Subcutaneous adipose tissue (tissue), 4 donors: ENCODE measurements around the gene GGACT. TPM values are rescaled to one million over a fixed set of nuclear protein-coding genes. Genes with fewer than 3 reads are reported as not detected.

Source experiments
- total RNA-seq, 4 donors: library from RNA; depleted of rRNA; stranded (reverse); fragments of >200 nt; gene quantifications; one replicate each; pipeline ENCODE4 v1.1.0, GENCODE V29; 2016
- TF ChIP-seq, protein P1 (sequence below): fragments of 450-650 bp; IDR thresholded peaks from one replicate; pipeline ENCODE4 v1.5.1; 2016; ENCODE audit warnings: low read depth, mild to moderate bottlenecking, control low read depth, antibody characterized with exemption, moderate library complexity

Gene GGACT
- total RNA-seq, 4 donors from 2014 or later, result 2.6 to 10.5 (median 4.2) TPM

DNA sequence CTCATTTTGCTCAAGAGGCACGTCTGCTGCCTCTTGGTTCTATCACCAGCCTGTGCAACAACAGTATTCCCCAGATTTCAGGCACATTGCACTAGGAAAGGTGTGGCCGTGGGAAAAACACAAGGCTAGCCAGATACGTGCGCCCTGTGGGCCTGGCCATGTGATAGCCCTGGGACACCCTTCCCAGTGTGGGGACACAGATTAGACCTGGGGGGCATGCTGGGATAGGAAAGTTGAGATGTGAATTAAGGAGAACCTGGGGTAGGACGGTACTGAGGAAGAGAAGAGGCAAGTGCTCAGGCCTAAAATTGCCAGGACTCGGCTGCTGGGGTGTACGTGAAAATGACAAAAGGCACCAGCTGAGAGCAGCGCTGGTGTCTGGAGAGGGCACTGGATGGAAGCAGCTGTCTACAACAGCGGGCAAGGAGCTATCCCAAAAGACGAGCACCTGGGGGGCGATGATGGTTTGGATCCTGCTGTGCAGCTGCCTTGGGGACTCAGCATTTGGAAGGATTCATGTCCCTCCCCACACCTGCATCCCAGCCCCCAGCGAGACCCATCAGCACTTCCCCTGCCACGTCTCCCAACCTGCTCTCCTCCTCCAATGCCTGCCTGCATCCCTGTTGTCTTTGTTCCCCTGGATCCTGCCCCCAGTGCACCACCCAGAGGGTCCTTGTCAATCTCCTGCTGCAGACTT is 54.3 kb downstream of the GGACT start:
- TF ChIP-seq, protein P1, sequence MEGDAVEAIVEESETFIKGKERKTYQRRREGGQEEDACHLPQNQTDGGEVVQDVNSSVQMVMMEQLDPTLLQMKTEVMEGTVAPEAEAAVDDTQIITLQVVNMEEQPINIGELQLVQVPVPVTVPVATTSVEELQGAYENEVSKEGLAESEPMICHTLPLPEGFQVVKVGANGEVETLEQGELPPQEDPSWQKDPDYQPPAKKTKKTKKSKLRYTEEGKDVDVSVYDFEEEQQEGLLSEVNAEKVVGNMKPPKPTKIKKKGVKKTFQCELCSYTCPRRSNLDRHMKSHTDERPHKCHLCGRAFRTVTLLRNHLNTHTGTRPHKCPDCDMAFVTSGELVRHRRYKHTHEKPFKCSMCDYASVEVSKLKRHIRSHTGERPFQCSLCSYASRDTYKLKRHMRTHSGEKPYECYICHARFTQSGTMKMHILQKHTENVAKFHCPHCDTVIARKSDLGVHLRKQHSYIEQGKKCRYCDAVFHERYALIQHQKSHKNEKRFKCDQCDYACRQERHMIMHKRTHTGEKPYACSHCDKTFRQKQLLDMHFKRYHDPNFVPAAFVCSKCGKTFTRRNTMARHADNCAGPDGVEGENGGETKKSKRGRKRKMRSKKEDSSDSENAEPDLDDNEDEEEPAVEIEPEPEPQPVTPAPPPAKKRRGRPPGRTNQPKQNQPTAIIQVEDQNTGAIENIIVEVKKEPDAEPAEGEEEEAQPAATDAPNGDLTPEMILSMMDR, result no peak

DNA sequence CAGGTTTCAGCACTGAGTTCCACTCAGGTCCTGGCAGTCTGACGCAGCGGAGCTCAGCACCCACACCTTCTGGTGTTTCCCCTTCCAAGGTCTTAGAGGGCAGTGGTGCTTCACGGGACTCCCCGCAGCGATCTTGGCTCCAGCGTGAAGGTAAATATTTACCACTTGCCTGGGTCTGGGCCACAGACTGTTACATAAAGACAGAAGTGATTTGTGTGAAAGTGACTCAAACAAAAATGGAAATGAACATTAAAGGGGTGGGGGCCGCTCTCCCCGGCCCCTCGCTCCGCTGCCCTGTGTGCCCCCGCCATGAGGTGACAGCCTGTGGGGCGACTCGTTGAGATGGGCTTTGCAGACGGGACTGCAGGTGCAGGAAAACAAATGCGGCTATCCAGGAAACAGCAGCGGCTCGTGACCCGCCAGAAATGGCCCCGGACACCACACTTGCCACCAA is 55.0 kb downstream of the GGACT start:
- TF ChIP-seq, protein P1, result no peak

DNA sequence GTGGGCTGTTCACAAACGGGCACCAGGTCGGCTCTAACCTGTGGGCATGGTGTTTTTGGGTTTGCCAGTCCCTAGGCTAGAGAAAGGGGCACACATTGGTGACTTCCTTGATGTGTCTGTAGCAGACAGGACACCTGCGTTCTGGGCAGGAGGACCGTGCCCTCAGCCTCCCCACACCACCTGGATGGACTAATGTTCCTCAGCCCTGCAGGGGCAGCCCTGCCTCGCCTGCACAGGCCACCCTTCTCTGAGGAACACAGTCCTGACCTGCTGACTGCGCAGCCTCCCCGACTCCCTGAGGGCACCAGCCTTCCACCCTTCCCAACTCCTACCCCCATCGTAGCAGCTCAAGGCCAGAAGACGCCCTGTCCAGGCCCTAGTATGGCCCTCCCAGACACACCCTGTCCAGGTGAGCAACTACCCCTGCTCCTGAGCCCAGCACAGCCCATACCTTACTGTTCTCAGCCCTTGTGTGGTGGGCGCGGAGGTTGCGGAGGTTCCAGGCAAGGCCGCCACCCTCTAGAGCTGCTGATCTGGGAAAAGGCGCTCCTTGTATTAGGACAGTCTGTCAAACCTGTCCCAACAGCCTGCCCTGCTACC is 55.7 kb downstream of the GGACT start:
- TF ChIP-seq, protein P1, result no peak

DNA sequence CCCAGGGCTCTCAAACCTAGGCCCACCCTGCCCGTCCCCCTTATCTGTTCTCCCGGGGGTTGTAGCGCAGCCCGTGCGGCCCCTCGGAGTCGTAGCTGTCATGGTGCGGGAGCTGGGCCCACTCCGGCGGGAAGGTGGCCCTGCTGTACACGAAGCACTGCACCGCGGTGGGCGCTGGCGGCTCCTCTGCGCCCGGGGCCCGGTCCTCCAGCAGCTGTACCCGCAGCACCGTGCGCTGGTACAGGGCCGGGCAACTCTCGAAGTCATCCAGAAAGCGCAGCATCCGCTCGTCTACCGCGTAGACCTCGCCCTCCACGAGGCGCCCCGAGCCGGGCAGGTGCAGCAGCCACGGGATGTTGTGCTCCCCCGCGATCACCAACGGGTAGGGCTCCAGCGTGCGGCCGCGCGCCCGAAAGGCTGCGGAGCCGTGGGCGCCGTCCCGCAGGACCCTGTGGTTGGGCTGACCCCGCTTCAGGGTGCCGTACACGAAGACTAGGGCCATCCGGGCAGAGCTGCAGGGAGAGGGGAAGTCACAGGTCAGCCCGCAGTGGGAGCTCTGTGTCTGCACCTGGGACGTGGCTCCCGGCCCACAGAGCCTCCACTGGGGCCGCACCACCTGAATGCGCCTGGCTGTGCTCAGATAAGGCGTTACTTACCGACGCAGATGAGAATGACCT is 56.4 kb downstream of the GGACT start:
- TF ChIP-seq, protein P1, result no peak

DNA sequence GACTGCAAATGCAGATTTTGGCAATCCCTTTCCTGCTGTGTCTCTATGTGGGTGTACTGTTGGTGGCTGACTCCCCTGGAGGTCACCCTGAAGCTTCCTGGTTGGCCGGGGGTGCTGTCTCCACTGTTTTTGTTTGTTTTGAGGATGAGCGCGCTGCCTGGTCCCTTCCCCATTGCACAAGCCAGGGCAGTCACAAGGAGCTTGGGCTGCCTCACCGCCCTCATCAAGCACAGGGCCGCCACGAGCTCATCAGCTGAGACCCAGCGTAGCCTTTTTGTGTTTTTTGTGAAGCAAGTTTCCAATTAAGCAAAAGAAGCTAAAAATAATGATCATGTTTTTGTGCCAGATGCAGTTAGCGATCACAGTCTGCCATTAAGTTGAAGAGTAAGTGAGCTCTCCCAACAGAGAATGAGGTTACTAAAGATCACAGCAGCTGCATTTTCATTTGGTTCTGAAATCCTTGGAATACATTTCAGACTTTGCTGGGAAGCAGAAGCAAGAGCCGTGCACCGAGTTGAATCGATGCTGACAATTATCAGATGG is 57.8 kb downstream of the GGACT start:
- TF ChIP-seq, protein P1, result no peak

DNA sequence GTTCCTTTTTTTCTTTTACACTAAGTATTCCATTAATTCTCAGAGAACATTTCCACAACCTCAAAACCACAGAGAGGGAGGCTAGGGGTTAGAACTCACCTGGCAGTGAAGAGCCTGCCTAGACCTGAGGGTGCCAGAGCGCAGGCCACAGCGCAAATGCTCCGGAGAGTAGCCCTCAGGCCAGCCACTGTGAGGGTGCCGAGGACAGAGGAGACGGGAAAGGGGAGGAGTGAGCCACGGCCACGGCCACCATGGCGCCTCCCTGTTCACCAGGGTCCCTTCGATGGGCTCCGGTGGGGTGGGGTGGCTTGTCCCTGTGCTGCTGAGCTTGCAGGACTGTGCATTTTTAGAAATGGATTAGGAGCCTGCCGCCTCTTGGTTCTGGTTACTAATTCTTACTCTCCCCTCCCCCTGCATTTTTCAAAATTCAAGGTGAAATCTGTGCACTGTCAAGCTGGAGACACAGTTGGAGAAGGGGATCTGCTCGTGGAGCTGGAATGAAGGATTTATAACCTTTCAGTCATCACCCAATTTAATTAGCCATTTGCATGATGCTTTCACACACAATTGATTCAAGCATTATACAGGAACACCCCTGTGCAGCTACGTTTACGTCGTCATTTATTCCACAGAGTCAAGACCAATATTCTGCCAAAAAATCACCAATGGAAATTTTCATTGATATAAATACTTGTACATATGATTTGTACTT is 58.8 kb downstream of the GGACT start:
- TF ChIP-seq, protein P1, result no peak
